ENCODE data around the gene CREBBP.

DNA sequence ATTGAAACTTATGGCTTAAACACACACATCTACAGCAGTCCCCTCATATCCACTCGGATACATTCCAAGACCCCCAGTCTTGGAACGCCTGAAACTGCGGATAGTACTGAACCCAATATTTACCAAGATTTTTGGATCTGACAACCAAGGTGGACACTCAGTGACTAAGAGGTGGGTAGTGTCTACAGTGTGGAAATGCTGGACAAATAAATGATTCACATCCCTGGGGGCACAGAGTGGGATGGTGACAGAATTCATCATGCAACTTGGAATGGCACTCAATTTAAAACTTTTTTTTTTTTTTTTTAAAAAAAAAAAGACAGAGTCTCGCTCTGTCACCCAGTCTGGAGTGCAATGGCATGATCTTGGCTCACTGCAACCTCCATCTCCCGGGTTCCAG is 109.0 kb downstream of the CREBBP start:
- TF ChIP-seq, protein P1, sequence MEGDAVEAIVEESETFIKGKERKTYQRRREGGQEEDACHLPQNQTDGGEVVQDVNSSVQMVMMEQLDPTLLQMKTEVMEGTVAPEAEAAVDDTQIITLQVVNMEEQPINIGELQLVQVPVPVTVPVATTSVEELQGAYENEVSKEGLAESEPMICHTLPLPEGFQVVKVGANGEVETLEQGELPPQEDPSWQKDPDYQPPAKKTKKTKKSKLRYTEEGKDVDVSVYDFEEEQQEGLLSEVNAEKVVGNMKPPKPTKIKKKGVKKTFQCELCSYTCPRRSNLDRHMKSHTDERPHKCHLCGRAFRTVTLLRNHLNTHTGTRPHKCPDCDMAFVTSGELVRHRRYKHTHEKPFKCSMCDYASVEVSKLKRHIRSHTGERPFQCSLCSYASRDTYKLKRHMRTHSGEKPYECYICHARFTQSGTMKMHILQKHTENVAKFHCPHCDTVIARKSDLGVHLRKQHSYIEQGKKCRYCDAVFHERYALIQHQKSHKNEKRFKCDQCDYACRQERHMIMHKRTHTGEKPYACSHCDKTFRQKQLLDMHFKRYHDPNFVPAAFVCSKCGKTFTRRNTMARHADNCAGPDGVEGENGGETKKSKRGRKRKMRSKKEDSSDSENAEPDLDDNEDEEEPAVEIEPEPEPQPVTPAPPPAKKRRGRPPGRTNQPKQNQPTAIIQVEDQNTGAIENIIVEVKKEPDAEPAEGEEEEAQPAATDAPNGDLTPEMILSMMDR (IDR thresholded peaks at IDR 0.05), result no peak
- no peak for TF ChIP-seq JUND (IDR thresholded peaks at IDR 0.05)
- TF ChIP-seq YY1 (IDR thresholded peaks at IDR 0.05; ENCODE audit: low read depth), result no peak
- no peak for TF ChIP-seq FOXM1 (IDR thresholded peaks at IDR 0.05; ENCODE audit: low read depth)
- no peak for TF ChIP-seq SIN3A (IDR thresholded peaks at IDR 0.05; ENCODE audit: borderline replicate concordance, low read depth, low read length)
- TF ChIP-seq TEAD4 (IDR thresholded peaks at IDR 0.05; ENCODE audit: borderline replicate concordance, insufficient read depth), result no peak
- no peak for TF ChIP-seq GATA2 (CRISPR knock-in tag; IDR thresholded peaks at IDR 0.05)
- TF ChIP-seq SMC3 (IDR thresholded peaks at IDR 0.05; ENCODE audit: low read depth, low read length), result no peak
